HG03558 (cell line): ENCODE data around the gene GPR25.
"Not testable (repeated sequence)": the region's sequence is repeated elsewhere in the genome, so short reads cannot be mapped to it uniquely, and the experiment has no call there.

ENCODE experiments used
- ATAC-seq: cut with Tn5 transposase; IDR thresholded peaks from one replicate; pipeline ENCODE4 v1.9.1; 2021; ENCODE audit warnings: moderate number of reproducible peaks; ENCODE audit not compliant: unreplicated experiment; ENCODE audit errors: extremely low read depth

Gene GPR25

GRCh38 chr1:200909071-200909470, 36.3 kb downstream of the GPR25 start:
- no peak for ATAC-seq

- no peak for ATAC-seq
Measured at GRCh38 chr1:200909757-200910239, 37.0 kb downstream of the GPR25 start.

DNA sequence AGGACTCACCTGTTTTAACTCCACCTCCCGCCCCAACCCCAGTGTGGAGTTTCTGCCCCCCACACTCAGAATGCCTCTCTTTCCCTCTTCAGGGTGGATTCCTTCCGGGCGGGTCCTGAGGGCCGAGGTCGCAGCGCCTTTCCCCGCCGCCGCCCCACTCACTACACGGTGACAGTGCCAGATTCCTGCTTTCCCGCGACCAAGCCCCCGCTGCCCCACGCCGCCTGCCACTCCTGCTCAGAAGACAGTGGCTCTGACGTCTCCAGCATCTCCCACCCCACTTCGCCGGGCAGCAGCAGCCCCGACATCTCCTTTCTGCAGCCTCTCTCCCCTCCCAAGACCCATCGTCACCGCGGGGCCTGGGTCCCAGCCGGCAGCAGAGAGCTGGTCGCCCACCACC, 38.6 kb downstream of the GPR25 start:
- ATAC-seq = no peak

DNA sequence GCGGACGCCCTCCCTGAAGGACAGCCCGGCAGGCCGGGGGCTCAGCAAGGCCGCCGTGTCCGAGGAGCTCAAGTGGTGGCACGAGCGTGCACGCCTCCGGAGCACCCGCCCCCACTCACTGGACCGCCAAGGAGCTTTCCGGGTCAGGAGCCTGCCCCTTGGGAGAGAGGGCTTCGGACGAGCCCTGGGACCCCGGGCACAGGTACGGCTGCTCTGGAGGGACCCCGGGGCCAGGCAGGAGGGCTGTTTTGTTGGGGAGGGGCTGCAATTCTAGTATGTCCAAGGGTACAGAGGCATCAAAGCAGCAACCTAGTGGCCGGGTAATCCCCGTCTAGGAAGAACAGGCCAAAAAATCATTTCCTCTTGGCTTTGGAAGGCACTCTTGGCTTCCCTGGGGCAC, 39.2 kb downstream of the GPR25 start:
- ATAC-seq = not testable (repeated sequence)

DNA sequence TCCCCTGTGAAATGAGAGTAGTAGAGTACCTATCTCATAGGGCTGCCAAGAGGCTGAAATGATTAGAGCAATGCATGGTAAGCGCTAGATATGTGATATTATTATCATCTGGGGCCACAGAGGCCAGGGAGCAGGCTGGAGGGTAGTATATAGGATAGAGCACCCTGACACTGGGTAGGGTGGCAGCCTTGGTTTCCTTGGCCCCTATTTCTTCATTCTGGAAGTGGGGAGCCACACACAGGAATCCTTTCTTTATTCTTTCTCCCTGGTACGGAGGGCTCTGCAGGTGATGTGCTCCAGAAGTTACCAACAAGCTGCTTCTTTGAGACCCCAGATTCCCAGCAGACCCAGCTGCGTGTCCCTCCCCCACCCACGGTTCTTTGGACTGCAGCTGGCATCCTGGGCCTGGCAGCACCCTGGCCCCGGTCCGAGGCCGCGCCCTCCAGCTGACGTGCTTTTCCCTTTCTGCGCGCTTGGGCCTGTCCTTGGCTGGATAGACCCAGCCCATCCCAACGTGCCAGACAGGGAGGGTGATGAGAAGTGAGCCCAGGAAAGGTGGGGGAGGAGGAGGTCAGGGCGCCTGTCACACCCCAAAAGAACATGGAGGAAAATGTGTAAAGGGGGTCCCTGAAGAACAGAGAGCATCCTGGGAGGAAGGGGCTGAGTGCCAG, 40.1 kb downstream of the GPR25 start:
- no peak for ATAC-seq

GRCh38 chr1:200916152-200916551, 43.4 kb downstream of the GPR25 start:
- ATAC-seq = no peak

- no peak for ATAC-seq
Measured at GRCh38 chr1:200916681-200917080, 43.9 kb downstream of the GPR25 start.

DNA sequence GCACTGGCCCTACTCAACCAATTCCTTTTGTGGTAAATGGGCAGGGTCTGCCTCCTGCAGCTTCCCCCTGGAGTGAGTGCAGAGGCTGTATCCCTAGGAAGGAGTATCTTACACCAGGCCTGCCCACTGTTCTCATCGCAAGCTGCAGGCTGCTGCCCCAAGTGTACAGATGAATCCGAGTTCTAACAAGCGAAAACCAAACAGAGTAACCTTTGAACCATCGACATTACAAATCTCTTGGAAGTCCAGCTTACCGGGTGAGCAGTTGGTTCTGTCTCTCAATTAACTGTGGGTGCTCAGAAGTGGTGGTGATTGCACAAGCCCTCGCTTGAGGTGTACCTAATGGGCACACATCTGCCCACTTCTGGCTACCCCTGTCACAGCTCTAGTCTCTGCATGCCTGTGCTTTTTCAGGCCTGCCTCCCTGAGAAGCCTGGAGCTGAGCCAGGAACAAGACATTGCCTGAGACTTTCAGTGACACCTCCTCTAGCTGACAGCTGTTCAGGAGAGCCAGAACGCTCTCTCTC, 44.6 kb downstream of the GPR25 start:
- ATAC-seq = no peak

DNA sequence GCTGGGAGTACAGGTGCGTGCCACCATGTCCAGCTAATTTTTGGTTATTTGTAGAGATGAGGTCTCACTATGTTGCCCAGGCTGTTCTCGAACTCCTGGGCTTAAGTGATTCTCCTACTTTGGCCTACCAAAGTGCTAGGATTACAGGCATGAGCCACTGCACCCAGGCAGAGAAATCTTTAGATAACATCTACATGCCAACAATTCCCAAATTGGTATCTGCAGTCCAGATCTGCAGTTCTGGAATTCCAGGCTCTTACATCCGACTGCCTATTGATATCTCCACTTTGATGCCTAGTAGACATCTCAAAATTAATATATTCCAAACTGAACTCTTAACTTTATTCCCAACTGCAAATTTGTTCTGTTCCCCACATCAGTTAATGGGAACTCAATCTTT, 45.2 kb downstream of the GPR25 start:
- no peak for ATAC-seq

DNA sequence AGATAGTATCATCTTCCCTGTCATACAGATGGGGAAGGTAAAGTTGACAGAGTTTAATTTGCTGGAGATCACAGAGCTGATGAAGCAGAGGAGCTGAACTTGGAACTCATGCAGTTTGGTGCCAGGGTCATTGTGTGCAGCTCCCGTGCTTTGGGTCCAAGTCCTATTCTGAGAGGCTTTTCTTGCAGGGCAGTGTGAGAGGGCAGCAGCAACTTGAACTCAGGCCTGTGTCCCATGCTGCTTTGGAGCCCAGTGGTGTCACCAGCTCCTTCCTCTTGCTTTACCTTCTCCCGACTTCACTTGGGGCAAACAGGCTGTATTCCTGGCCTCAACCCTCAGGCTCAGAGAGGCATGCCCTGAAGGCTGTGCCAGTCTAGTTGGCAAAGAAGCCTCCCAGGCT, 46.6 kb downstream of the GPR25 start:
- ATAC-seq = no peak

- no peak for ATAC-seq
Measured at GRCh38 chr1:200921571-200922110, 48.9 kb downstream of the GPR25 start.

- ATAC-seq = no peak
Measured at GRCh38 chr1:200922406-200922805, 49.6 kb downstream of the GPR25 start.

DNA sequence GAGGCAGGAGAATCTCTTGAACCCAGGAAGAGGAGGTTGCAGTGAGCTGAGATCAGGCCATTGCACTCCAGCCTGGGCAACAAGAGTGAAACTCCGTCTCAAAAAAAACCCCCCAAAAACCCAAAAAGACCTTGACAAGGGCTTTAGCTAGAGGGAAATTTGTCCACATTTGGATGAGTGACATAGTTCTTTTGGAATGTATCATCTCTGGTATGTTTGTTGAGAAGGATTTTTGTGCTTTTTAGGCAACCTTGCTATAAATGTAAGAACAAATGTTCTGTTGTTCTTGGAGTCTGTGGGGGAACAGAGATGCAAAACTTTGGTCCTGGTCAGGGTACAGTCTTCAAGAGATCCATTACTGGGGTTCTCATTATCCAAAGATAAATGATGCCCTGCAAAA, 50.8 kb downstream of the GPR25 start:
- no peak for ATAC-seq
